HG02623 (cell line): ENCODE data around the gene SI.
"Not testable (repeated sequence)": the region's sequence is repeated elsewhere in the genome, so short reads cannot be mapped to it uniquely, and the experiment has no call there.

Experiments used
- ATAC-seq: cut with Tn5 transposase; IDR thresholded peaks from one replicate; pipeline ENCODE4 v1.9.1; 2021; ENCODE audit warnings: moderate library complexity; ENCODE audit not compliant: unreplicated experiment

Gene SI

GRCh38 chr3:165078293-165078692 is at the start of gene SI:
Gene SI, minus strand, starts transcription at chr3:165078496. Its CDS starts 2,484 bp downstream, at chr3:165076012.
- ATAC-seq, result no peak

- ATAC-seq, result no peak
These were observed 47.5 kb upstream of the SI start for GRCh38 chr3:165125836-165126235.

- no peak for ATAC-seq
These were observed 33.1 kb upstream of the SI start for GRCh38 chr3:165111401-165111800.

GRCh38 chr3:165103616-165104015 is 25.3 kb upstream of the SI start:
- no peak for ATAC-seq

- no peak for ATAC-seq
These were observed 4.4 kb upstream of the SI start for GRCh38 chr3:165082650-165083049.

GRCh38 chr3:165081183-165081582 is 2.9 kb upstream of the SI start:
- no peak for ATAC-seq

- no peak for ATAC-seq
These were observed 2.6 kb downstream of the SI start for GRCh38 chr3:165075695-165076094.

GRCh38 chr3:165070682-165071081 is 7.6 kb downstream of the SI start:
- no peak for ATAC-seq

- ATAC-seq, result no peak
These were observed 21.8 kb downstream of the SI start for GRCh38 chr3:165056510-165056909.

GRCh38 chr3:165040186-165040585 is 38.1 kb downstream of the SI start:
- ATAC-seq, result no peak

- ATAC-seq, result no peak
These were observed 66.7 kb downstream of the SI start for GRCh38 chr3:165011557-165011956.

- no peak for ATAC-seq
These were observed 93.3 kb downstream of the SI start for GRCh38 chr3:164984947-164985346.

GRCh38 chr3:164962610-164963009 is 115.7 kb downstream of the SI start:
- no peak for ATAC-seq

GRCh38 chr3:164952966-164953365 is 125.3 kb downstream of the SI start:
- no peak for ATAC-seq

GRCh38 chr3:164951403-164951802 is 126.9 kb downstream of the SI start:
- ATAC-seq, result not testable (repeated sequence)

- ATAC-seq, result no peak
These were observed 137.6 kb downstream of the SI start for GRCh38 chr3:164940745-164941144.

GRCh38 chr3:164929642-164930041 is 148.7 kb downstream of the SI start:
- ATAC-seq, result no peak
